ENCODE results near the gene SFN.
"Not testable (repeated sequence)": the region's sequence is repeated elsewhere in the genome, so short reads cannot be mapped to it uniquely, and the experiment has no call there.

Gene SFN

DNA sequence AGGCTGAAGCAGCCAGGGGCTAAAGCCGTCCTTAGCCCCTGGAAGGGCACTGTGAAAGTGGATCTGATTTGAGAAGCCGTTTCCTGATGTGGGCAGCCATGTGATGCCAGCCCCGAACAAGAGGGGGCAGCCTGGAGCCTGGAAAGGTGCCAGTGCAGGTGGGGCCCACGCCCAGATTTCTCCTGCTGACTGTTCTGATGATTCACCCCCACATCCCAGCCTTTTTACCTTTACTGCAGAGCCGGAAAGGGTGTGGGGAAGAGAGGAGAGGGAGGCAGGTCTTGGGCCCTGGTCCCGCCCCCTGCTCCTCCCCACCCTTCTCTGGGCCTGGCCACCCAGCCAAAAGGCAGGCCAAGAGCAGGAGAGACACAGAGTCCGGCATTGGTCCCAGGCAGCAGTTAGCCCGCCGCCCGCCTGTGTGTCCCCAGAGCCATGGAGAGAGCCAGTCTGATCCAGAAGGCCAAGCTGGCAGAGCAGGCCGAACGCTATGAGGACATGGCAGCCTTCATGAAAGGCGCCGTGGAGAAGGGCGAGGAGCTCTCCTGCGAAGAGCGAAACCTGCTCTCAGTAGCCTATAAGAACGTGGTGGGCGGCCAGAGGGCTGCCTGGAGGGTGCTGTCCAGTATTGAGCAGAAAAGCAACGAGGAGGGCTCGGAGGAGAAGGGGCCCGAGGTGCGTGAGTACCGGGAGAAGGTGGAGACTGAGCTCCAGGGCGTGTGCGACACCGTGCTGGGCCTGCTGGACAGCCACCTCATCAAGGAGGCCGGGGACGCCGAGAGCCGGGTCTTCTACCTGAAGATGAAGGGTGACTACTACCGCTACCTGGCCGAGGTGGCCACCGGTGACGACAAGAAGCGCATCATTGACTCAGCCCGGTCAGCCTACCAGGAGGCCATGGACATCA is at the start of gene SFN:
Gene SFN (plus strand): TSS at position 369 of the 904 bp plus-strand sequence. CDS start 64 bp downstream, at position 433.
- DNase-seq (ENCODE audit: low read depth): no peak

DNA sequence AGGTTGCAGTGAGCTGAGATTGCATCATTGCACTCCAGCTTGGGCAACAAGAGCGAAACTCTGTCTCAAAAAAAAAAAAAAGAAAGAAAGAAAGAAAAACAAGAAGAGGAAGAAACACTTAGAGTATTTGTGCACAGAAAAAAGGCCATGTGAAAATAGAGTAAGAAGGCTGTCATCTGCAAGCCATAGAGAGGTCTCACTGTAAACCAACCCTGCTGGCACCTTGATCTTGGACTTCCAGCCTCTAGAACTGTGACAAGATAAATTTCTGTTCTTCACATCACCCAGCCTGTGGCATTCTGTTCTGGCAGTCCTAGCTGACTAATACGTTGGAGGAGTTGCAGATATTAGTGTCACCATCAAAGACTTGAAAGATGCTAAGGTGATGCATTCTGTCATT is 48.6 kb upstream of the SFN start:
- DNase-seq (ENCODE audit: low read depth): no peak

DNA sequence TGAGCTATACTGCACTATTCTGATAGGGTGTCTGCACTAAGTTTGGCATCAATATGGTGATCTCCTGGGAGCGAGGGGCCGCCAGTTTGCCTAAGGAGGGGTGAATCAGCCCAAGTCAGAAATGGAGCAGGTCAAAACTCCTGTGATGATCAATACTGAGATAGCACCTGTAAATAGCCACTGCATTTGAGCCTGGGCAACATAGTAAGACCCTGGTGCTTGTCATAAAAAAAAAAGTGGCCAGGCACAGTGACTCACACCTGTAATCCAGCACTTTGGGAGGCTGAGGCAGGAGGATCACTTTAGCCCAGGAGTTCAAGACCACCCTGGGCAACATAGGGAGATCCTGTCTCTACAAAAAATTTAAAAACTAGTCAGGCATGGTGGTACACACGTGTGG is 48.1 kb upstream of the SFN start:
- no peak for DNase-seq (ENCODE audit: low read depth)

DNA sequence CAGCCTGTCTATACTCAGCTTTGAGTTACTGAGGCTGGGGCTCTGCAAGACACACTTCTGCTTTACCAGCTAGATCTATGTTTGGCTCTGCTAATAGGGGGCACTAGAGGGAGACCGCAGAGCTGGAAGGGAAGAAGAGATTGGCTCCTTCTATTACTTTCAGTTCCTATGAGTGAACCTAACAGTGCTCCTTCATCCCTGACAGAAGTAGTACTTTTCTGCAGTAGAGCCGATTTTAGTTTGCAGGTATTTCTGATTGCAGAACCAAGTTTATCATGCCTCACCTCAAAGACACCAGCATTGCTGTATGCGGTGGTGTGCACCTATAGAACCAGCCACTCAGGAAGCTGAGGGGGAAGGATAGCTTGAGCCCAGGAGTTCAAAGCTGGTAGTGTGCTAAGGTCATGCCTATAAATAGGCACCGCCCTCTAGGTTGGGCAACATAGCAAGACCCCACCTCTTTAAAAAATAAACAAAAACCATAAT is 42.1 kb upstream of the SFN start:
- DNase-seq (ENCODE audit: low read depth): no peak

DNA sequence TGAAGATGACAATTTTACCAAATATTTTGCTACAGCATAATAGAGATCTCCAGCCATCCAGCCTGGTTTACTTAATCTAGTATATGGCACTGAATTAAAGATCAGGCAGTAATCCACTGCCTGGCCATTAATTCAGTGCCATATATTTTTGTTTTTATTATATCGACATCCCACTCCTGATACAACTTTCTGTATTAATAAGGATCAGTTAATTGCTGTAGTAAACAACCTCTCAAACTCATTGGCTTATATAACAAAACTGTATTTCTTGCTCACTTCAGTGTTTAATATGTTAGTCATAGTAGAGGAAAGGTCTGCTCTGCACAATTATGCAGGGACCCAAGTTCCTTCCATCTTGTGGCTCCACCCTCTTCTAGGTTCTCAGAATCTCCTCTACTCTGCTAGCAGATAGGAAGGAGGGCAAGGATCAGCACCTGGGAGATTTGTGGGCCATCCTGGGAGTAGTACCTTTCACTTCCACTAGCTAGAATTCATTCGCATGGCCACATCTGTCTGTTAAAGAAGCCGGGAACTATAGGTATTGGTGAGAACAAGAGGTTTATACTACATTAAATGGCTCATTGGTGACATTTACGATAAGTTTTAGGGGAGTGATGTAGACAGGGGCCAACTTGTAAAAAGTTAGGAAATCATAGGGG is 40.1 kb upstream of the SFN start:
- no peak for DNase-seq (ENCODE audit: low read depth)

DNA sequence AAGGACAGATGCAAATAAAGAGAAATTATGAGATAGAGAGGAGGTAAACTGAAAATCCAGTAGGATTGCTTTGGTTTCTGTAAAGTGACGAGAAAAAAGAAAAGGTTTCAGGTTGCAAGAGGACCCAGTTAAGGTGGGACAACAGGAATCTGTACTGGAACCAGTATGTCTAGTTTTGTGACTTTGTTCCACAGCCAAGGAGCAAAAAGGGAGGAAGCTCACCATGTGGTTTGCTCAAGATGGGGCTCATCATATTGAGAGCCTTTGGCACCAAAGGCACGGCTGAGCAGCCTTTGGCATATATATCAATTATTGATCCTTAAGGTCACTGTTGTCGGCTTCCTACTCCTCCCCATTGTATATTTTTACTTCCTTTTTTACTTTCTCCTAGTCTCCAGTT is 38.2 kb upstream of the SFN start:
- no peak for DNase-seq (ENCODE audit: low read depth)

DNA sequence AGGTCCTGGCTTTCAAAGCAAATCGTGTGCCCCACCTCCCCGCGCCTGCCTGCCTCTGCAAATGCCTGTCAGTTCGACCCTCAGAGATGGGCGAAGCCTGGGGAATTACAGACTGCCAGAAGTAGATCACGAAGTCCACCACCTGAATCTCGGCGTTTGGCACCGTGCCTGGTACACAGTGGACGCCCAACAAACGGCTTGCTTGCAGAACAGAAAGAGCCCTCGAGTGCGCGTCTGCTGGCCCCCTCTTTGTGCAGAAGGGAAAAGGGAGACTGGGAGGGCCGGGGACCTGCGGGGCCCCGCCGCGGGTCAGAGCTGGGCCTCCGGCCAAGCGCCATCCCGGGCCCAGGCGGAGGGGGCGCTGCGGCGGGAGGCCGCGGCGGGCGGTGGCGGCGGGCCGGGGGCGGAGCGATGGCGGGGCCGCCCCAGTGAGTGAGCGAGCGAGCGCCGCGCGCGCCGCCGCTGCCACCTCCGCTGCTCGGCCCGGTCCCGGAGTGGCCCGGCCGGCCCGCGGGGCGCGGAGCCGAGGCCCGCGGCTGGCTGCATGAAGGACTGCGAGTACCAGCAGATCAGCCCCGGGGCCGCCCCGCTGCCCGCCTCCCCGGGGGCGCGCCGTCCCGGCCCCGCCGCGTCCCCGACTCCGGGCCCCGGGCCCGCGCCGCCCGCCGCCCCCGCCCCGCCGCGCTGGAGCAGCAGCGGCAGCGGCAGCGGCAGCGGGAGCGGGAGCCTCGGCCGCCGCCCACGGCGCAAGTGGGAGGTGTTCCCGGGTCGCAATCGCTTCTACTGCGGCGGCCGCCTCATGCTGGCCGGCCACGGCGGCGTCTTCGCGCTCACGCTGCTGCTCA is 36.5 kb upstream of the SFN start, which contains the start of gene ZDHHC18:
Gene ZDHHC18 (plus strand): TSS at position 428 of the 845 bp plus-strand sequence. CDS start 117 bp downstream, at position 545.
- peak; percentile 58 for DNase-seq (ENCODE audit: low read depth)

DNA sequence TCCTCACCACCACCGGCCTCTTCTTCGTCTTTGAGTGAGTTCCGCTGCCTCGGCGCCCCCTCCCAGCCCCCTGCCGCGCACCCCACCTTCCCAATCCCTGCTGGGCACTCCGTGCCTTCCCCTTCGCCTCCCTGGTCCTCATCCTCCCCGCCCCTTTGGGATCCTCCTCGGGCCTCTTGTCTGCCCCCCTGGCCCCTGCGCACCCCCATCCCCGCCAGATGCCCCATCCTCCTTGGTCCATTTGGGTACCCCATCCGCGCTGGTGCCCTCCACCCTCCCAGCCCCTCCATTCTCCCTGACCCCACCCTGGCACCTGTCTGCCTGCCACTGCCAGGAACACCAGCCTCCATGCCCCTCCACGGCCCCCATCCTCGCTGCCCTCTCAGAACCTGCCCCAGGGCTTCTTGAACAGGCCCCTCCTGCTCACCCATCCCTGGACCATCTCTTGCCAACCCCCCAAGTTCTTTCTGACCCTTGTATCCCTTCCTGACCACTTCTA is 35.8 kb upstream of the SFN start:
- DNase-seq (ENCODE audit: low read depth): no peak

DNA sequence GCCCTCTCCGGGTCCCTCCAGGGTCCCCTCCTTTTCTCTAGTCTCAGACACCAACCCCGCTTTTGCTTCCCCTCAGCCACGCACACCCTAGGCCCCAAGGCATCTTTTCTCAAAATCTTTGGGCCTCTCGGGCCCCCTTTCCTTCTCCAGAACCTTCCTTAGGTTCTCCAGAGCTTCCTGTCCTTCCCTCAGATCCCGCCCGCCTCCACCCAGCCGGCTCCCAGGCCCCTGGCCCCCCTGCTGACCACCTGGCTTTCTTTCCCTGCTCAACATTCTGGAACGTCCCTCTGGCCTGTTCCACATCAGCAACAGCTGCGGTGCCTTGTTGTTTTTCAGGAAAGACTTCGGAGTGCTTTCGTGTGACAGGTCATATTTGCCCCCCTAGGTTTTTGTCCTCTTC is 35.3 kb upstream of the SFN start:
- DNase-seq (ENCODE audit: low read depth): no peak

DNA sequence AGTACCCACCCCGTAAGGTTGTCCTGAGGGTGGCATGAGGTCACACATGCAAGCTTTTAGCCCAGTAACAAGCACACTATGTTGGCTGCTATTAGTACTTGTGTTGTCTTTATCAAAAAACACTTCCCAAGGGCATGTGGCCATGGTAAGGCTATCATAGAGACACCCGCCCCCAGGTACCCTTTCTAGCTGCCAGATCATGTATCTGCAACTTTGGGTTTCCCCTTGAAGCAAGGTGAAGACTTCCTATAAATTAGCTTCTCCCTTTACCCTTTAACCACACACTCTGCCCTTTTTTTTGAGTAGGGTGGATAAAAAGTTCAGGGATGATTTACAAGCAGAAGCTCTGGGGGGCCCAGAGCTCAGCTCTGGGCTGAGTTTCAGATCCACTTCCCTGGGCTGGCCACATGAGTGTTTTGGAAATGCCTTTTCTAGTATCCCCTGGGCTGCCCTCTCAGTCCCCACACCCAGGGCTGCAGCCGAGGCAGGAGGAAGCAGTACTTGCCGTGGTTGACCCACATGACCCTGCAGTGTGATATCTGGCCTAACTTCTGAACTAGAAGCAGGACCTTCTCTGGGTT is 34.4 kb upstream of the SFN start:
- no peak for DNase-seq (ENCODE audit: low read depth)

DNA sequence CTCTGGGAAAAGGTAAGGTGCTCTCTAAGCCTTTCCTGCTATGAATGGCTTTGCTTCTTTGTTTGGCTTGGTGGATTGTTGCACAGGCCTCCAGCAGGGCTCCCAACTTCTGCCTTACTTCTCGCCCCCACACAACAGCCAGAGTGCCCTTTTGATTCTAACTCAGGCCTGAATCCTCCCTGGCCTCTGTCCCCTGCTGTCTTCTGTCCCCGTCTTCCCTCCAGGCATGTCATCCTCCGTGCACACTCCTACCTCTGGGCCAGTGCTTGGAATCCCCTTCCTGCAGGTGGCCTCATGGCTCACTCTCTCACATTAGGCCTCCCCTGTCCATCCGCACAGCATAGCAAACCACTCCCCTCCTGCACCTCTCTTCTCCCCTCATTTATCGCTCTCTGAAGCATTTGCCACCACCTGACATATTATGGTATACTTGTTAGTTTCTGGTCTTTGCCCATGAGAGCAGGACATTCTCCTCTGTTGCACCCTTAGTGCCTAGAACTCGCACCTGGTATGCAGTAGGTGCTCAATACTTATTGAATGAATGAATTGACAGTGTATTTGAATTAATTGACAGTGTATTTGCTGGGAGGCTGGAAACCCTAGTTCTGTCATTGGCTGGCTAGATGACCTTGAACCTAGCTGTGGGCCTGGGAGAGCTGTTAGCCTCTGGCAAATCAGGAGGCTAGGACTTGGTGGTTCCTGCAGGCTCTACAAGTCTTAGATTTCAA is 33.6 kb upstream of the SFN start:
- DNase-seq (ENCODE audit: low read depth): no peak

DNA sequence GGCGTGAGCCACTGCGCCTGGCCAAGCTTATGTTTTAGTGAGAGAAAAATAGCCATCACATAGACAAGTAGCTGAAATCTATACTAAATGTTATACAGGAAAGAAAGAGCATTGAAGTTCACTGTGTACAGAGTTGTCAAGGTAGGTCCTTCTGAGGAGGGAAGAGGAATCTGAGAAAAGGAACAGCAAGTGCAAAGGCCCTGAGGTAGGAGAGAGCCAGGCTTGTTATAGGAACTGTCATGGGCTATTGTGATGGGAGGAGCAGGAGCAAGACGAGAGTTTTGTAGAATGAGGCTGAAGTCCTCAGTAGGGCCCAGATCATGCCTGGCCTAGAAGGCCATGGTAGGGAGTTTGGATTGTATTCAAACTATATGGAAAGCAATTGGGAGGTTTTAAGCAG is 31.9 kb upstream of the SFN start:
- no peak for DNase-seq (ENCODE audit: low read depth)

DNA sequence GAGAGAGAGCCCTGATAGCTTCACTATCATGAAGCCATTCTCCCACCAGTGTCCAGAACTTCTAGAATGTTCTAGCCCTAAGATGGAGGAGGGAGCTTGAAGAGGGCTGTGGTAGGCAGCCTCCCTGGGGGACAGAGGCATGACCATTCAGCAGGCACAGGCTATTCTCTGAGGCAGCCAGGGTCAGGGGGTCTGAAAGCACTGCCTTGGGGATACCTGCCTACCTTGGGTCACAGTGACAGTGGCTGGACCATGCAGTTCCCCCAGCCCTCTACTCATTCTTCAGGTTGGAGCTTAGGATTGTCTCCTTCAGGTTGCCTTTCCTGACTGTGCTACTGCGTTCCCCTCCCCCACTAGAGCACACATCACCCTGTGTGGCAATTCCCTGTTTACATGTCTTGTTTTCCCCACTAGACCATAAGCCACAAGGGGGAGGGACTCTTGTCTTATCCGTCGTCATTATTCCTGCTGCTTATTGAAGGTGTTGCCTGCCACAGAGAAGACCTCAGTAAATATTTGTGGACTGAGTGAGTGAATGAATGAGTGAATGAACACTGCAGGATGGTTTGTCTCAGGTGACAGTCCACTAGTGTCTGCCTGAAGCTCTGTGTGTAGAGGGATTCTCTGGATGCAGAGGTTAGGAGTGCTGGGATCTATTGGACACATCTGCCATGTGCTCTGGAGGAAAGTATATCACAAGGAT is 31.3 kb upstream of the SFN start:
- DNase-seq (ENCODE audit: low read depth): no peak

DNA sequence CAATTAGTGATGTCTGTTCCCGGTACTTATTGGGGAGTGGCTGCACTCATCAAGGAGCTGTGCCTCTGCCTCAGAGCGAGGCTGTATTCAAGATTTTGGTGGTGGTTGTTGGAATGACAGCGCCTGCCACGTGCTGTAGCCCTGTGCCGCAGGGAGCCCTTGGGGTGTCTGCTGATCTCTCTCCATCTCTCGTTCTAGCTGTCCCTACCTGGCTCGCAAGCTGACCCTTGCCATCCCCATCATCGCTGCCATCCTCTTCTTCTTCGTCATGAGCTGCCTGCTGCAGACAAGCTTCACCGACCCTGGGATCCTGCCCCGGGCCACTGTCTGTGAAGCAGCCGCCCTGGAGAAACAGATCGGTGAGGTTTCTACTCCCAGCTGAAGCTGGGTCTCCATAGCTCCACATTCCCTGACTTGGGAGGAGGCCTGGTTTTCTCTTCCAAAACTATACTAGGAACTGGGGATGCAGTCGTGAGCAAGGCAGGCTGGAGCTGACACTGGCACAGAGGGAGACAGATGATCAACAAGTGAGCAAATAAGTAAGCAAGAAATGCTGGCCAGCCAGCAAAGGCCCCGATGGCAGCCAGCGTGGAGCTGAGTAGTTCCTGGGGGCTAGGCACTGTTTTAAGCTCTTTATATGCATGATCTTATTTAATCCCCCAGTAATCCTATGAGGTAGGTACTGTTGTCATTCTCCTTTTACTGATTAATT is 30.5 kb upstream of the SFN start:
- no peak for DNase-seq (ENCODE audit: low read depth)

DNA sequence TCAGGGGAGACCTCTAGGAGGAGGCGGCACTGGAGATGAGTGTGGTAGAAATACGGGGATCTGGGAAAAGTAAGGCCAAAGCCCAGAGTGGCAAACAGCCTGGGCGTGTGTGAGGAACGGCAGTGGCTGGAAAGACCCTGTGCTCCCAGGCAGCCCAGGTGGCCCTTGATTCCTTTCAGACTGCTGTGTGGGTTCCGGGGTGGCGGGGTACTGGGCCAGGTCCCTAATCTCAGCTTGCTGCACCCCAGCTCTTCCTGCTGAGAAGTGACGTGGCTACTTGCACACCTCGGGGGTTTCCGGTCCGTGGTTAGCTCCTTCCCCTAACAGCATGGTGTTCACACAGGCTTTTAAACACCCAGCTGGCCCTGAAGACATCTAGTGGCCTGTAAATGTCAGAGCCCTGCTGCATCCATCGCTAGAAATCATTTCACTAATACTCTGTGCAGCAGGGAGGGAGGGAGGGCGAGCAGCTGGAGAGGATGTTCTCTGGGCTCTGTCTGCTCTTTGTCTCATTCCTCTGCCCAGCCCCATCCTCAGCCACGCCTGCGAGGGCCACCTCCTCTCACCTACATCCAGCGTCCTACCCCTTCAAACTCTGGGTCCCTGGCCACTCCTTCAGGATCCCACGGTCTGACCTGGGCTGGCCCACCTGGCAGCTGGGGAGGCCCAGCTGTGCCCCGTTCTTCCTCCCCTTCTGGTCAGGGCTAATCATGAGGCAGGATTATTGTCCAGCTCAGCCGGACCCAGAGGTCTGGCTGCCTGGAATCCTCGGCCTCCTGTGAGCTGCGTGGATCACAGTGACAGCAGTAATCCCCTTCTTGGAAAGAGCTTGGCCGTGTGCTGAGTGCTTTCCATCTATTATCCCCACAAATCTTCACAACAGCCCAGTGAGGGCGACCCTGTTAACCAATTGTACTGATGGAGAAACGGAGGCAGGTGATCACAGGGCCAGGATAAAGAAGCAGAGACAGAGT is 29.2 kb upstream of the SFN start:
- peak; percentile 46 for DNase-seq (ENCODE audit: low read depth)

DNA sequence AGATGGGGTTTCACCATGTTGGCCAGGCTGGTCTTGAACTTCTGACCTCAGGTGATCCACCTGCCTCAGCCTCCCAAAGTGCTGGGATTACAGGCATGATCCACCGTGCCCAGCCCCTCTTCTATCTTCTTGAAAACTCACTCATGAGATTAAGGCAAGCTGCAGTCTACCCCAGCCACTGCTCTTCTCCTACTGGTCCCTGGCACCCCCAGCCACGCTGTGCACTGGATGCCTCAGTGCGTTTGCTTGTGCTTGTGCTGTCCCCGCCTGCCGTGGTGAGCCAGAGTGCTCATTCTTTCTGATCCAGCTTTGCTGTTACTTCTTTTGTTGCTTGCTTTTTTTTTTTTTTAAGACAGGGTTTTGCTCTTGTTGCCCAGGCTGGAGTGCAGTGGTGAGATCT is 25.3 kb upstream of the SFN start:
- not testable (repeated sequence) for DNase-seq (ENCODE audit: low read depth)

DNA sequence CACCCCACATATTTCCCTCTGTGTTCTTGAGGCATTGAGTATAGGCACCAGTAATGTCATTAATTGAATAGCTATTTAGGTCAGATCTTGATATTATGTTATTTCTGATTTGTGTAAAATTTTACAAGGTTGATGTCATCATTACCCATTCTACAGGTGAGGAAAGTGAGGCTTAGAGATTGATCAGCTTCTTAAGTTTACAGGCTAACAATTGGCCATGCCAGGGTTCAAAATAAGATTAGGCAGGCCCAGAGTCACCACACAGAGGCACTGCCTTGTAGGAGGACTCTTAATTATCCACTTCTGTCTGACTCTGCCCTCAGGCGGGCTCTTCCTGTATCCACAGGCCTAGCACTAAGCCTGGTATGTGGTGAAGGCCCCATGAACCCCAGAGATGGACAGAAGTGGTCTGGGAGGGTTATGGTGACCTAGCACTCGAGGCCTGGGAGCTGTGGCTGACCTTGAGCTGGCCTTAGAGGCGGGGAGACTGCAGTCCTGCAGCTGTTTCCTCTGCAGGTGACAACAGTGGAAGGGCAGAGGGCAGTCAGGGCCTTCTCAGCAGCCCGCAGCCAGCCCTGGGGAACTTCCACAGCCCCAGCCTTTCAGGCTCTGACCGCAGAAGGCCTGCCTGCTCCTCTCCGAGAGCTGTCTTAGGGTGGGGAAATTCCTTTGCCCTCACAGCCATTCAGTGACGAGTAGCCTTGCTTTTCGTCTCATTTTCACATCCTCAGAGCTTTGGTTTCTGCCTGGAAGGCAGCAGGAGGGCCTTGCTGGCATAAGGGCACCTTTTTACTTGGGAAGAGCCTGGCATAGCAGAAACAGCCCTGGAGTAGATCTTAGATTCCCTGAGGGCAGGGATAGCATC is 24.2 kb upstream of the SFN start:
- DNase-seq (ENCODE audit: low read depth): no peak

DNA sequence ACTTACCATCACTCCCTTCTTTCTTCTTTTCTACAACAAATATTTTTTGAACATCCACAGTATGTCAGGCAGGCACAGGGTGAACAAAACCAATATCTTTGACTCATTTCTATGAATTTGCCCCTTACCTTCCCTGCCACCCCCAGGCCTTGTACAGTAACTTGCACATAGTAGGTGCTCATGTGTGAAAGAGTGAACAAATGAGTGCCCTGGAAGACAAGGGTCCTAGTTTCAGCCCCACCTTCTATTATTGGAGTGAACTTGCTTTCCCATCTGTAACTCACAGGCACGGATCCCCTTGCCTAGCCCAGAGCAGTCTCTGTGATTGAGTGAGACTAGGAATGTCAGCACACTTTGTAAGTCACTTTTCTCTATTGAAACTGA is 23.6 kb upstream of the SFN start:
- DNase-seq (ENCODE audit: low read depth): no peak

Data from stimulated activated CD8-positive, alpha-beta memory T cell treated with anti-CD3 and anti-CD28 coated beads, Interleukin-15, amount 100 ng/mL, for 24 hours (primary cell).